GM12878 (cell line): Measurements from ENCODE around the gene FYB1. TPM values are rescaled to one million over a fixed set of nuclear protein-coding genes. Genes with fewer than 3 reads are reported as not detected.

Source experiments
- ATAC-seq: fragments of 200-7000 bp; cut with Tn5 transposase; 3 replicates; pipeline ENCODE4 v1.9.1; 2020; ENCODE audit warnings: mild to moderate bottlenecking, moderate library complexity
- BruUV-seq: library from RNA; stranded (reverse); fragments of 400-500 nt; replicated peaks from 2 replicates; lab custom pipeline; 2021; lab: Mats Ljungman, UMichigan
- CTCF ChIA-PET: fragments of 300-600 bp; sonication (Branson Sonifier 250); formaldehyde crosslinking; extraction: SDS; loops from one replicate; lab custom pipeline; 2021; ENCODE audit warnings: inconsistent platforms; lab: Yijun Ruan, JAX
- POLR2A ChIA-PET: fragments of 350-600 bp; formaldehyde crosslinking; extraction: SDS; loops from one replicate; lab custom pipeline; 2021; ENCODE audit warnings: inconsistent platforms; lab: Charles Lee
- RAD21 ChIA-PET: fragments of 300-600 bp; sonication (Branson Sonifier 250); formaldehyde crosslinking; loops from one replicate; lab custom pipeline; 2023; ENCODE audit warnings: antibody characterized with exemption; ENCODE audit not compliant: unreplicated experiment; lab: Charles Lee
- SMC1A ChIA-PET: fragments of 300-600 bp; sonication (Branson Sonifier 250); formaldehyde crosslinking; loops from one replicate; lab custom pipeline; 2023; ENCODE audit not compliant: unreplicated experiment, uncharacterized antibody; lab: Charles Lee
- DNase-seq: peaks from one replicate; pipeline ENCODE4 v3.0.0-alpha.2; 2011; ENCODE audit warnings: low read depth, low spot score
- FAIRE-seq: peaks from 3 replicates; lab custom pipeline; 2011; peaks lifted over from hg19 to GRCh38; lab: Jason Lieb, UNC
- H2AFZ ChIP-seq: 2 replicates; pipeline ENCODE4 v1.6.0; 2011; ENCODE audit warnings: low read depth, low read length, control low read depth; ENCODE audit not compliant: control insufficient read depth
- H3K27ac ChIP-seq: 2 replicates; pipeline ENCODE4 v1.5.1; 2011; ENCODE audit warnings: control low read depth; ENCODE audit not compliant: control insufficient read depth, insufficient read depth
- H3K27me3 ChIP-seq, 2 experiments: replicated peaks in 1 of 2; 2 replicates each; pipeline versions ENCODE4 v1.6.0 to v1.6.1; 2011; ENCODE audit warnings: low read length in 1 of 2; ENCODE audit not compliant: control insufficient read depth in 2 of 2, insufficient read depth in 2 of 2
- H3K36me3 ChIP-seq, 2 experiments: 2 replicates each; pipeline ENCODE4 v1.5.1; 2011; ENCODE audit warnings: low read length in 1 of 2; ENCODE audit not compliant: control insufficient read depth in 2 of 2, insufficient read depth in 2 of 2
- H3K4me1 ChIP-seq: 2 replicates; pipeline ENCODE4 v1.6.1; 2011; ENCODE audit warnings: mild to moderate bottlenecking, low read length, moderate library complexity, mixed read lengths; ENCODE audit not compliant: control insufficient read depth, insufficient read depth
- H3K4me2 ChIP-seq: 2 replicates; pipeline ENCODE4 v1.6.0; 2011; ENCODE audit warnings: control low read depth; ENCODE audit not compliant: control insufficient read depth, insufficient read depth
- H3K4me3 ChIP-seq: fragments of 200-600 bp; sonication (generic); 2 replicates; pipeline ENCODE4 v1.5.1; 2016
- H3K79me2 ChIP-seq: 2 replicates; pipeline ENCODE4 v1.6.0; 2011; ENCODE audit warnings: low read length; ENCODE audit not compliant: control insufficient read depth, insufficient read depth
- H3K9ac ChIP-seq: 2 replicates; pipeline ENCODE4 v1.8.0; 2011; ENCODE audit warnings: low read length, control low read depth, mixed read lengths; ENCODE audit not compliant: control insufficient read depth, insufficient read depth
- H3K9me3 ChIP-seq: replicated peaks from 3 replicates; pipeline ENCODE4 v1.5.1; 2011; ENCODE audit warnings: mild to moderate bottlenecking, low read length; ENCODE audit not compliant: control insufficient read depth, insufficient read depth
- H4K20me1 ChIP-seq: 2 replicates; pipeline ENCODE4 v1.6.0; 2011; ENCODE audit not compliant: control insufficient read depth, insufficient read depth
- ATF2 ChIP-seq: IDR thresholded peaks from 2 replicates; pipeline ENCODE4 v1.6.1; 2012; ENCODE audit warnings: low read length, inconsistent platforms
- GABPA ChIP-seq: IDR thresholded peaks from 2 replicates; pipeline ENCODE4 v1.6.1; 2014; ENCODE audit warnings: antibody characterized with exemption, low read depth, mild to moderate bottlenecking, inconsistent platforms
- HDAC6 ChIP-seq: fragments of 200-600 bp; sonication (generic); IDR thresholded peaks from one replicate; pipeline ENCODE4 v1.8.0; 2017; ENCODE audit warnings: antibody characterized with exemption; ENCODE audit not compliant: unreplicated experiment
- JUNB ChIP-seq: IDR thresholded peaks from 2 replicates; pipeline ENCODE4 v1.6.1; 2016; ENCODE audit warnings: antibody characterized with exemption, mild to moderate bottlenecking
- MTA2 ChIP-seq: fragments of 450-650 bp; IDR thresholded peaks from 2 replicates; pipeline ENCODE4 v1.6.1; 2016; ENCODE audit warnings: low read depth, mild to moderate bottlenecking, moderate library complexity
- NBN ChIP-seq: fragments of 450-650 bp; IDR thresholded peaks from 2 replicates; pipeline ENCODE4 v1.6.1; 2016
- NKRF ChIP-seq: fragments of 450-650 bp; conservative IDR thresholded peaks from 2 replicates; pipeline ENCODE4 v1.6.1; 2017; ENCODE audit warnings: mild to moderate bottlenecking, moderate library complexity
- PML ChIP-seq: IDR thresholded peaks from 2 replicates; pipeline ENCODE4 v1.6.1; 2012; ENCODE audit warnings: low read length, inconsistent platforms
- RBBP5 ChIP-seq: fragments of 200-600 bp; sonication (generic); conservative IDR thresholded peaks from 2 replicates; pipeline ENCODE4 v1.6.1; 2016
- SMC3 ChIP-seq: IDR thresholded peaks from 2 replicates; pipeline ENCODE4 v1.6.1; 2011; ENCODE audit warnings: low read length, improper control_type of control experiment, borderline replicate concordance
- SREBF1 ChIP-seq: IDR thresholded peaks from 2 replicates; pipeline ENCODE4 v1.6.1; 2012; ENCODE audit warnings: mild to moderate bottlenecking, low read length
- TCF12 ChIP-seq: IDR thresholded peaks from 2 replicates; pipeline ENCODE4 v1.6.1; 2011; ENCODE audit warnings: low read depth, mild to moderate bottlenecking, low read length
- WGBS: methylation state at CpG from one replicate; pipeline ENCODE4 v1.1.6; 2016; ENCODE audit warnings: low lambda C conversion rate; ENCODE audit not compliant: insufficient replicate concordance, insufficient coverage; ENCODE audit errors: missing lambda C conversion rate; 5-methylcytosine and 5-hydroxymethylcytosine counted together
- in situ Hi-C: fragments of 300-500 bp; cut with MboI; formaldehyde crosslinking; loops from 9 replicates; pipeline ENCODE4 v1.14.3; 2018; ENCODE audit warnings: mixed read lengths
- intact Hi-C: fragments of 100-400 bp; cut with micrococcal nuclease; formaldehyde crosslinking; loops from one replicate; pipeline ENCODE4 v1.14.2; 2022; ENCODE audit not compliant: unreplicated experiment
- polyA plus RNA-seq, 11 experiments: library from polyadenylated mRNA; depleted of rRNA in 4 of 11; unstranded in 6 of 11; stranded (reverse) in 5 of 11; fragments of >200 nt; fragmentation: Nextera tagmentation in 4 of 11; fragmentation: Illumina TruSeq in 1 of 11; extraction: Ambion mirVana in 4 of 11; extraction: Trizol in 1 of 11; gene quantifications; 1 replicate in 1 of 11; 2 replicates in 10 of 11; pipeline versions ENCODE4 v1.2.1 to v1.2.3, GENCODE V29; 2011 to 2016; ENCODE audit warnings: inconsistent platforms in 2 of 11, missing spikeins in 2 of 11, low read depth in 1 of 11
- total RNA-seq, 4 experiments: library from RNA; depleted of rRNA in 3 of 4; stranded (reverse); fragments of >200 nt in 3 of 4; fragmentation: Illumina TruSeq in 1 of 4; extraction: Trizol in 1 of 4; gene quantifications; 2 replicates each; pipeline versions ENCODE4 v1.2.1 to v1.2.3, GENCODE V29; 2013 to 2021

FYB1 gene
- total and polyA plus RNA-seq, 10 of the 15 experiments (the other 5 are each of a cell fraction or from before 2014, with no cell fraction given): 0.06 to 4.3 (median 0.25) TPM; not detected in 2

DNA sequence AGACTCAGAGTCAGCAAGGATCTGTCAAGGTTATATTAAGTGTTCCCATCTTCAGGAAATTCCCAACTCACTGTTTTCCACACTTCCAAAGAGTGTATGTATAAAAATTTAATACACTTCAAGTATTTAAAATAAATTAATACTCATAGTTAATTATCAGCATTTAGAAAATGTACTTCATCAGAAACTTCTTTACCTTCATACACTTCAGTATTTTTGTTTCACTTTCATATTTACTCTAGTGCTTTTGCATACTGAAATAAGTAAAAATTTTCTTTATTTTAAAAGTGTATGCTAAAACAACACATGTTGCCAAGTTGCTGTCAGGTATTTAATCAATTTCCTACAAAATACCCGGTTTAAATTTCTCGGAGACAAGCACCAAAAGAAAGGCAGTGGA lies 161.6 kb downstream of the FYB1 start:
- TF ChIP-seq RBBP5 (0 out of 2 replicates have a peak, but pooled peaks have one; percentile 56), NBN (0 out of 2 replicates have a peak, but pooled peaks have one; percentile 22), JUNB (peak; percentile 48; the same call in 1 of the 2 replicates), NKRF (0 out of 2 replicates have a peak, but pooled peaks have one; percentile 26), SMC3 (no peak), TCF12 (no peak), SREBF1 (no peak), HDAC6 (no peak), GABPA (no peak), MTA2 (no peak), ATF2 (0 out of 2 replicates have a peak, but pooled peaks have one; percentile 11), PML (no peak)
- intact Hi-C loops (no loop called here), in situ Hi-C loops (no loop called here)
- Histone ChIP-seq H3K27ac (peak overlapping the region; percentile 25; the same call in 1 of the 2 replicates), H2AFZ (peak overlapping the region; percentile 16; the same call in 1 of the 2 replicates), H3K9me3 (no peaks in the 10 kb centered on the region), H3K4me1 (peaks cover 8% of the 10 kb centered on the region; the same call in 1 of the 2 replicates), H4K20me1 (no peaks in the 10 kb centered on the region), H3K4me2 (peak overlapping the region; percentile 70), H3K9ac (no peak overlapping the region), H3K4me3 (peak overlapping the region; percentile 58), H3K36me3 (no peaks in the 10 kb centered on the region), H3K79me2 (peaks cover 49% of the 10 kb centered on the region), H3K27me3 (no peaks in the 10 kb centered on the region)
- ChIA-PET CTCF (interaction anchor here (2.5 kb wide), 1 partner anchor 23 kb away, joined by 8 read pairs; no protein-coding TSS in a partner anchor), POLR2A (no interaction called here), SMC1A (no interaction called here), RAD21 (no interaction called here)
- ATAC-seq: peak; percentile 72
- 0% methylated on average over 2 of the region's 2 CpGs for WGBS
- no TSS peak for BruUV-seq
- no peak for DNase-seq
- FAIRE-seq: no peak
